Measurements from ENCODE around the gene ZMIZ2.
"Not testable (repeated sequence)": the region's sequence is repeated elsewhere in the genome, so short reads cannot be mapped to it uniquely, and the experiment has no call there.

ZMIZ2 gene, protein sequence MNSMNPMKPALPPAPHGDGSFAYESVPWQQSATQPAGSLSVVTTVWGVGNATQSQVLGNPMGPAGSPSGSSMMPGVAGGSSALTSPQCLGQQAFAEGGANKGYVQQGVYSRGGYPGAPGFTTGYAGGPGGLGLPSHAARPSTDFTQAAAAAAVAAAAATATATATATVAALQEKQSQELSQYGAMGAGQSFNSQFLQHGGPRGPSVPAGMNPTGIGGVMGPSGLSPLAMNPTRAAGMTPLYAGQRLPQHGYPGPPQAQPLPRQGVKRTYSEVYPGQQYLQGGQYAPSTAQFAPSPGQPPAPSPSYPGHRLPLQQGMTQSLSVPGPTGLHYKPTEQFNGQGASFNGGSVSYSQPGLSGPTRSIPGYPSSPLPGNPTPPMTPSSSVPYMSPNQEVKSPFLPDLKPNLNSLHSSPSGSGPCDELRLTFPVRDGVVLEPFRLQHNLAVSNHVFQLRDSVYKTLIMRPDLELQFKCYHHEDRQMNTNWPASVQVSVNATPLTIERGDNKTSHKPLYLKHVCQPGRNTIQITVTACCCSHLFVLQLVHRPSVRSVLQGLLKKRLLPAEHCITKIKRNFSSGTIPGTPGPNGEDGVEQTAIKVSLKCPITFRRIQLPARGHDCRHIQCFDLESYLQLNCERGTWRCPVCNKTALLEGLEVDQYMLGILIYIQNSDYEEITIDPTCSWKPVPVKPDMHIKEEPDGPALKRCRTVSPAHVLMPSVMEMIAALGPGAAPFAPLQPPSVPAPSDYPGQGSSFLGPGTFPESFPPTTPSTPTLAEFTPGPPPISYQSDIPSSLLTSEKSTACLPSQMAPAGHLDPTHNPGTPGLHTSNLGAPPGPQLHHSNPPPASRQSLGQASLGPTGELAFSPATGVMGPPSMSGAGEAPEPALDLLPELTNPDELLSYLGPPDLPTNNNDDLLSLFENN

GRCh38 chr7:44748045-44748947 lies at the start of gene ZMIZ2:
Gene ZMIZ2, plus strand, starts transcription at chr7:44748847. Its CDS starts 7,403 bp downstream, at chr7:44756250.
- no peak for FAIRE-seq

DNA sequence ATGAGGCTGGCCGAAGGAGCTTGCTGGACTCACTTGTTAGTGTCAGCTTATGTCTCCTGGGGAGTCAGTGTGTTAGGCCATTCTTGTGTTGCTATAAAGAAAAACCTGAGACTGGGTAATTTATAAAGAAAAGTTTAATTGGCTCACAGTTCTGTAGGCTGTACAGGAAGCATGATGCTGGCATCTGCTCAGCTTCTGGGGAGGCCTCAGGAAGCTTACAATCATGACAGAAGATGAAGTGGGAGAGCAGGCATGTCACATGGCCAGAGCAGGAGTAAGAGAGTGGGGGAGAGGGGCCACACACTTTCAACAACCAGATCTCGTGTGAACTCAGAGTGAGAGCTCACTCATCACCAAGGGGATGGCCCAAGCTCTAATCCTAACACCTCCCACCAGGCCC lies 49.0 kb upstream of the ZMIZ2 start:
- FAIRE-seq = not testable (repeated sequence)

DNA sequence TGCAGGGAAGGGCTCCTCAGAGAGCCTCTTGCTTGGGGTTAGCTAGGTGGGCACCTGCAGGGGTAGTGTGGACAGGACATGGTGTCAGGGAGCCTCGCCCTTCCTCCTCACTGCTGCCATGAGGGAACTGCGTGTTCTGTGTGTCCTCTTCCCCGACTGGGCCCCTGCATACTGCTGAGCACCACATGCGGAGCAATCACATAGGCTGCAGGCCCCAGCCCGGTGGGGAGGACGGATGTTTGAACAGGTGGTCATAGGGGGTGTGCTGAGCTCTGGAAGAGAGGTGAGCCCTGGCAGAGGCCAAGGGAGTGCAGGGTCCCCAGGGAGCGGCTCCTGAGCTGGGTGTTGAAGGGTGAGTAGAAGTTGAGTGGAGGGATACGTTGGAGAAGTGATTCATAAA lies 48.3 kb upstream of the ZMIZ2 start:
- no peak for FAIRE-seq

GRCh38 chr7:44703391-44703790 lies 45.3 kb upstream of the ZMIZ2 start:
- not testable (repeated sequence) for FAIRE-seq

GRCh38 chr7:44703921-44704320 lies 44.7 kb upstream of the ZMIZ2 start:
- no peak for FAIRE-seq

- FAIRE-seq = no peak
Observed at GRCh38 chr7:44705434-44705833, 43.2 kb upstream of the ZMIZ2 start.

- no peak for FAIRE-seq
Observed at GRCh38 chr7:44706788-44707557, 41.7 kb upstream of the ZMIZ2 start.

GRCh38 chr7:44707558-44708230 lies 41.0 kb upstream of the ZMIZ2 start:
- FAIRE-seq = no peak

DNA sequence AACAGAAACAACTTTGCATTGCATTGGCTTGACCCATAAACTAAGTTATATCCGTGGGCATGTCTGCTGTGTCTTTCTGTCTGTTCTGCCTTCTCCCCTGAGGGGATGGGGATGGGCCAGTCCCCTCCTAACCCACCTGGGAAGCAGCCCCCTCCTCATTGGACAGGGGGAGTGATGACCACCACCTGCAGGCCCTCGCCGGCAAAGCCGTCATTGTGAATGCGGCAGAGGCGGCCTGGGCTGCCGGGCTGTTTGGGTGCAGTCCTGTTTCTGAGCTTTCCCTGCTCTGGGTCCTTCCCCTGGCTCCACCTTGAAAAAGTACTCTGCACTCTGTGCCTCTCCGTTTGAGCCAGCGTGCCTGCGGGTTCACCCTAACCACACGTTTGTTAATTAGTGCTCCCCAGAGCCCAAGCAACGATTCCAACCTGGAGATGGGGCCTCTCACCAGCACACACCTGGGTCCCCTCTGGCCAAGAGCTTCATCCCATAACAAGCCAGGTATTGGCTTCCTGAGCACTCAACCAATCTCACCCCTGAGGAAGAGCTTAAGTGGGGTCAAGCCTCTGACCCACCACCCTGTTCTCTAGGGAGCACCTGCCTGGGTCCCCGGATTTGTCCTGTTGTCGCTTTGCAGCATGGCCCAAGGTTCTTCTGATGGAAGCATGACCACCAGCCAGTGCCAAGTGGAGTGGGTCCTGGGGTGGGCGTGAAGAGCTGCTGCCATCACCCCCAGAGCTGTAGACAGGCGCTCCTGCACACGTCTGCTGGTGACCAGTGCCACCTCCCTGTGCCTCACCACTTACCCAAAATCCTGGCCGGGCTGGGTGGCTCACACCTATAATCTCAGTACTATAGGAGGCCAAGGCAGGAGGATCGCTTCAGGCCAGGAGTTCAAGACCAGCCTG lies 39.4 kb upstream of the ZMIZ2 start:
- FAIRE-seq = no peak

DNA sequence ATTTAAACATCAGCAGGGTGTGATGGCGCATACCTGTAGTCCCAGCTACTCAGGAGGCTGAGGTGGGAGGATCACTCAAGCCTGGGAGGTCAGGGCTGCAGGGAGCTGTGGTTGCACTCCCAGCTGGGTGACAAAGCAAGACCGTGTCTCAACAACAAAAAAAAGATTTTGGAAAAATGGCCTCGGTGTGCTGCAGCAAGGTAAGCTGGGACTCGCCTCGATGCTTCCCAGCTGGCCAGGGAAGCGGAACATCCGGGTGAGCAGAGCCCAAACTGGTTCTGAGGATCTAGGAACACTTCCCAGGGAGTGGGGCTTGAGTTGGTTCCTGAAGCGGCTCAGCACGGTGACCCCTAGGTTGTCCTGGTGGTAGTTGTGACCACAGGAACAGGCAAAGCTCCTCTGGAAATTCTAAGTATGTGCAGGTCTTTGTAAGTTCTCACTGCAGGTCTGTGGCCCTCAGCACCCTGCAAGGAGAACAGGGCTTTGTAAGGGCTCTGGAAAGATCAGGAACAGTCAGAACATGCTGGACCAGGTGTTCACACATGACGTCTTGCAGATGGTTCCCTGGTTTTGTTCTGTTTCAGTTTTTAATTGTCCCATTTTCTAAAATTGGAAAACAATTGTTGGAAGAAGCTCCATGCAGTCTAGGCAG lies 38.6 kb upstream of the ZMIZ2 start:
- FAIRE-seq = no peak

DNA sequence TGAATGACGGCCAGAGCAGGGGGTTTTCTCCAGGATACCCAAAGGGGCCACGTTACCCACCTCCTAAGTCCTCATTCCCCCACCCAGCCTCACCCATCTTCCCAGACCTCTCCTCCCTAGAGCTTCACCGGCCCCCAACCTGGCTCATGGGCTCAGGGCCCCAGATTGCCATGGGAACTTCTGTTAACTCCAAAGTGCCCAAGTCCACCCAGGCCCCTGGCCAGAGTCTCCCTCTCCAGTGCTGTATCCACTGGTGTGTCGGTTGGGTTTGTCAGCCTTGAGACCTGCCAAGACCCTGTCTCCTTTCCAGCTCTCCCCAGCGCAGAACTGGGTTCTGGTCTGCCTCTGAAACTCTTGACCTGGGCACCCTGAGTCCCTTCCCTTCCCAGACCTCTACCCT lies 37.1 kb upstream of the ZMIZ2 start:
- FAIRE-seq = no peak

DNA sequence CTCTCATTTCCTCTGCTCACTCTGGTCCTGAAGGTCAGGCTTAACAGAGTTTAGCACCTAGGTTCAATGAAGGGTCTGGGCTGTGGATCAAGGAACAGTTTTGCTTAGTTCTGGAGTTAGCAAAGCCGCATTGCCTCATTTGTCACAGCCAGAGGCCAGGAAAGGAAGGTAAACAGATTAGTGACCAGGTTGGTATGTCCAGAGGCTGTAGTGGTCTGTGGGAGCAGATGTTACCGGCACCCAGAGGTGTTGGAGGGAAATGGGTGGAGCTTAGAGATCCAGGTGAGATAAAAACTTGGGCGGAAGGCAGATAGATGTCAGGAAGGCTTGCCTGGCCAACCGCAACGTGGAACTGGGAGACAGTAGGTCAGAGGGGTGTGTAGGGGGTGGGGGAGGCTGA lies 36.6 kb upstream of the ZMIZ2 start:
- no peak for FAIRE-seq

- no peak for FAIRE-seq
Observed at GRCh38 chr7:44713141-44713540, 35.5 kb upstream of the ZMIZ2 start.

DNA sequence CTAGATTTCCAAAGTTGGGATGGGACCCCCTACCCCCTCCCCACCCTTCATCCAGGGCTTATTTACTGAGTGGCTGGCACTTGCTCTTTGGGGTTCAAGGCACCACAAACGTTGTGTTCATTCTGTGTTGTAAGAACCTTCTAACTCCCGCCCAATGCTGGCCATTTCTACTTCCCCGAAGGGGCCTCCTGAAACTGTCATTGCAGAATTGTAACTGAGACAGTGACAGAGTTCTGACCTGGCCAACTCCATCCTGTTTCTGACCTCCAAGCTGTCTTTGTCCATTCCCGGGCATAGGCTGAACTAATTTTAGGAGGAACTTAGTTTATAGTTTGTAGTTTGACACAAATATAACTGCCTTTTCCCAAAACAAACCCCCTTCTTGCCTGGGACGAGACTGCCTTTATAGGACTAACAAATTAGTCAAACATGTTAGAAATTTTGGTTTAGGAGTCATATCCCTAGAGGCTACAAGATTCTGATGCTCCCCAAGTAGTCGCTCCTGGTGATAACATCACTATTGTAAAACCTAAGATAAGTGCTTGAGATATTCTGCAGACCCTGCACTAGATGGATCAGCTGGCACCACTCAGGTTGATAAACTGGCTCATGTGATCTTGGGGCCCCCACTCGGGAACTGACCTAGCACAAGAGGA lies 34.8 kb upstream of the ZMIZ2 start:
- no peak for FAIRE-seq

DNA sequence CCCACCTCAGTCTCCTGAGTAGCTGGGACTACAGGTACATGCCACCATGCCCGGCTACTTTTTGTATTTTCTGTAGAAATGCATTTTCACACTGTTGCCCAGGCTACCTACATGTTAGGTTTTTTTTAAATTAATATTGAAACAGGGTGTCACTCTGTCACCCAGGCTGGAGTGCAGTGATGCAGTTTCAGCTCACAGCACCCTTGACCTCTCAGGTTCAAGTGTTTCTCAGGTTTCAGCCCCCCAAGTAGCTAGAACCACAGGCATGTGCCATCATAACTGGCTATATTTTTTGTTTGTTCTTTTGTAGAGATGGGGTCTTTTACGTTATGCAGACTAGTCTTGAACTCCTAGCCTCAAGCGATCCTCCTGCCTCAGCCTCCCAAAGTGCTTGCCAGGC lies 32.4 kb upstream of the ZMIZ2 start:
- no peak for FAIRE-seq

DNA sequence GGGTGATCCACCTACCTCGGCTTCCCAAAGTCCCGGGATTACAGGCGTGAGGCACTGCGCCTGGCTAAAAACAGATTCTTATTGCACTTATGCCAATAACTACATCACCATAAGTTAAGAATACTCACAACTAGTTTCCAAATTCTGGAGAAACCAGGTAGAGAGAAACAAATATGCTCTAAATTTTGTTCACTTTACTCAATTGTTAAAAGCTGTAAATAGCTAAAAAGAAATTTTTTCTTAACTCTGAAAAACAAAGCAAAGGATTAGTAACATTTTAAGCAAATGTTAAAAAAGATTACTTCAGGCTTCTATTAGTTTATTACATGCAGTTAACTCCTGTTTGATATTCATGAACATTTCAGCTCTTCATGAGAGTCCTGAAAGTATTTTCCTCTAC lies 28.3 kb upstream of the ZMIZ2 start:
- FAIRE-seq = no peak

DNA sequence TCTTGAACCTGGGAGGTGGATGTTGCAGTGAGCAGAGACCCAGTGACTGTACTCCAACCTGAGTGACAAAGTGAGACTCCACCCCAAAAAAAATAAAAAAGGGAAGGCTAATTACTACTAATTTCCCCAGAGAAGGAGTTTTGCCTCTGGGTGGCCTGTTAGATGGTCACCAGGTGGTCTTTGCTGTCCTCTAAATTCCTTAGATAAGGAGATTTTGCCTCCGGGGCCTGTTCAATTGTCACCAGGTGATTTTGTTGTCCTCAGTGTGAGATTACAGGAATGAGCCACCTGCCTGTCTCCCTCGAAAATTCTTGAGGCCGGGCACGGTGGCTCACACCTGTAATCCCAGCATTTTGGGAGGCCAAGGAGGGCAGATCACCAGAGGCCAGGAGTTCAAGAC lies 24.4 kb upstream of the ZMIZ2 start:
- FAIRE-seq = no peak

DNA sequence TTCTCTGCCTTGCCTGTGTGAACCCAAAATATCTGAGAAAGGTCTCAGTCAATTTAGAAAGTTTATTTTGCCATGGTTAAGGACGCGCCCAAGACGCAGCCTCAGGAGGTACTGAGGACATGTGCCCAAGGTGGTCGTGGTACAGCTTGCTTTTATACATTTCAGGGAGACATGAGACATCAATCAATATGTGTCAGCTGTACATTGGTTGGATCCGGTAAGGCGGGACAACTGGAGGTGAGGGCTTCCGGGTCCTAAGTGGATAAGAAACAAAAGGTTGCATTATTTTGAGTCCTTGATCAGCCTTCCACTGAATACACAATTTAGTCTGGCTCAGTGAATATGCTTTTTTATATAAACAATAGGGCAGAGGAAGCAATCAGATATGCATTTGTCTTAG lies 22.4 kb upstream of the ZMIZ2 start:
- not testable (repeated sequence) for FAIRE-seq

Data from TTC549 (cell line).